ENCODE data around the gene AICDA. TPM values are rescaled to one million over a fixed set of nuclear protein-coding genes. Genes with fewer than 3 reads are reported as not detected.

AICDA gene
- total RNA-seq = not detected
- polyA plus RNA-seq = not detected

DNA sequence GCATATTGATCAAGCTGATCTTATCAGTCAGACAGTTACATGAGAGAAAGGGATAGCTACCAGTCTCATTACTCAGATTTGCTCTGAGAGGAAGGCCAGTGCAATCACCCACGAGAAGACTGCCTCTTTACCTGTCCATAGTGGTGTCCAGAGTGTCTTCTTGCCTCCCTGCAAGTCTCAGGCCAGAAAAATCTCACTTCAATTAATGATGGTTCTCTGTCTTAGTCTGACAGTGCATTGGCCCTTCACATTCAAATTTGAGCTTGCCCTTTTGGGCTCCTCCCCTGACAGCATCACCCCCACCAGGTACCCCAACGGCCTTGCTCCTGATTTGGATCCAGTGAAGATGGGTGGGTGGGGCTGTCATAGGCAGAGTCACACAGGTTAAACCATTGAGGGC is at the start of gene AICDA:
Gene AICDA, minus strand, starts transcription at position 231 of the 400 bp plus-strand sequence. Its CDS starts 92 bp downstream, at position 139.
- Mint-ChIP-seq H3K9me3 (peaks cover 0 to 2% (median 0%) of the 10 kb centered on the region in 7 donors), H3K4me3 (peak within 1 kb of the TSS in 1 of 4 donors; percentile 38), H3K27me3 (peaks cover 4% of the 10 kb centered on the region), H3K4me1 (peaks cover 4 to 17% (median 8%) of the 10 kb centered on the region in 4 donors), H3K27ac (peak within 1 kb of the TSS in 1 of 3 donors; percentile 72), H3K36me3 (no peaks in the 10 kb centered on the region)
- no peak within 1 kb of the TSS for H3K4me3 ChIP-seq (ENCODE audit: low read depth, low read length)
- DNase-seq (no peak), ATAC-seq (ENCODE audit: low read depth in 2 of 2) (no peak)
- H3K27ac ChIP-seq (ENCODE audit: insufficient read depth, low read length, poor library complexity, severe bottlenecking) = no peak within 1 kb of the TSS
- no peaks in the 10 kb centered on the region for H3K36me3 ChIP-seq (ENCODE audit: control insufficient read depth, insufficient read depth, low read length)
- no peaks in the 10 kb centered on the region for H3K27me3 ChIP-seq (ENCODE audit: control insufficient read depth, insufficient read depth, low read length)
- peaks cover 5% of the 10 kb centered on the region for H3K4me1 ChIP-seq (ENCODE audit: control insufficient read depth, insufficient read depth, low read length, poor library complexity, severe bottlenecking)
- H3K9me3 ChIP-seq (ENCODE audit: control insufficient read depth in 2 of 2, low read length in 2 of 2) = no peaks in the 10 kb centered on the region

DNA sequence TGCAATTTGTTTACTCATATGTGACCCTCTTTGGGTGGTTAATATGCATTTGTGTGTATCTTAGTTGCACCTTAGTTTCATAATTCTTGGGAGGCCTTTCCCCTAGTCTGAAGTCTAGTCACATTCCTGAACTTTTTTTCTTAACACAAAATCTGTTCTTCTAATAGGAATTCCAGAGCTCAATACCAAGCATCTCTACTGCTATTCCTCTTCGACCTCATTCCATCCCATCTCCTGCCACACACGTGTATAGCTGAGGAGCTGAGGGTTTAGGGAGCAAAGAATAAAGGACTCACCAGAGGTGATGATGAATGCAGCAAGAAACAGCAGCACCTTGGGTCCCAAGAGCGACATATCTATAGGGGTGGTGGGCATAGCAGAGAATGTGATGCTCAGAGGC is 49.1 kb upstream of the AICDA start:
- no peaks in the 10 kb centered on the region for H3K27me3 Mint-ChIP-seq
- Histone ChIP-seq H3K4me3 (ENCODE audit: low read depth, low read length) (no peak overlapping the region), H3K27me3 (ENCODE audit: control insufficient read depth, insufficient read depth, low read length) (peaks cover 1% of the 10 kb centered on the region), H3K4me1 (ENCODE audit: control insufficient read depth, insufficient read depth, low read length, poor library complexity, severe bottlenecking) (no peaks in the 10 kb centered on the region), H3K36me3 (ENCODE audit: control insufficient read depth, insufficient read depth, low read length) (no peaks in the 10 kb centered on the region), H3K9me3 (ENCODE audit: control insufficient read depth in 2 of 2, low read length in 2 of 2) (no peaks in the 10 kb centered on the region), H3K27ac (ENCODE audit: insufficient read depth, low read length, poor library complexity, severe bottlenecking) (no peak overlapping the region)
- H3K9me3 Mint-ChIP-seq = peaks cover 0 to 1% (median 0%) of the 10 kb centered on the region in 7 donors
- no peak for DNase-seq
- H3K27ac Mint-ChIP-seq = no peak overlapping the region
- H3K4me3 Mint-ChIP-seq = no peak overlapping the region
- ATAC-seq (ENCODE audit: low read depth in 2 of 2) = no peak
- no peaks in the 10 kb centered on the region for H3K4me1 Mint-ChIP-seq
- H3K36me3 Mint-ChIP-seq = no peaks in the 10 kb centered on the region

- peaks cover 1% of the 10 kb centered on the region for H3K27me3 ChIP-seq (ENCODE audit: control insufficient read depth, insufficient read depth, low read length)
- Mint-ChIP-seq H3K4me1 (no peaks in the 10 kb centered on the region), H3K27ac (no peak overlapping the region), H3K36me3 (no peaks in the 10 kb centered on the region), H3K27me3 (no peaks in the 10 kb centered on the region), H3K9me3 (peaks cover 0 to 1% (median 0%) of the 10 kb centered on the region in 7 donors), H3K4me3 (no peak overlapping the region)
- H3K4me3 ChIP-seq (ENCODE audit: low read depth, low read length) = no peak overlapping the region
- H3K4me1 ChIP-seq (ENCODE audit: control insufficient read depth, insufficient read depth, low read length, poor library complexity, severe bottlenecking) = no peaks in the 10 kb centered on the region
- DNase-seq = no peak
- H3K36me3 ChIP-seq (ENCODE audit: control insufficient read depth, insufficient read depth, low read length) = no peaks in the 10 kb centered on the region
- ATAC-seq (ENCODE audit: low read depth in 2 of 2) = no peak
- H3K27ac ChIP-seq (ENCODE audit: insufficient read depth, low read length, poor library complexity, severe bottlenecking) = no peak overlapping the region
- H3K9me3 ChIP-seq (ENCODE audit: control insufficient read depth in 2 of 2, low read length in 2 of 2) = no peaks in the 10 kb centered on the region
Measured at GRCh38 chr12:8661016-8661415, 48.4 kb upstream of the AICDA start.

DNA sequence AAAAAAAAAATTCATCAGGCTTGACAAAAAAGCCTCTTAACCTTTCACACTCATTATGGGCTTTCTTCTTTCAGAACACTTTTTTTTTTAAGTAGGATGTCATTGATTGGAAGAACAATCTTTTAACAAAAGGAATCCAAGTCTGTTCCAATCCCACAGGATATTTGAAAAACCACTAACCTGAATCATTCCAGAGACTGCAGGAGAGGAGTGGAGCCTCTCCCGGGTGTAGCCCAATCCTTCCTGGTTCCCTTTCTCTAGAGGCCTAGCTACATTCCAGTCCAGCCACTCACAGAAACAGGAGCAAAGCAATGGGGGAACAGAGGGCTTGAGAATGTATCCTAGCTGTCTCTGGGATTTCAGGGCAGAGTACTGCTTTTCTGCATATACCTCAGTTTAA is 45.7 kb upstream of the AICDA start:
- H3K36me3 ChIP-seq (ENCODE audit: control insufficient read depth, insufficient read depth, low read length) = no peaks in the 10 kb centered on the region
- H3K9me3 ChIP-seq (ENCODE audit: control insufficient read depth in 2 of 2, low read length in 2 of 2) = no peaks in the 10 kb centered on the region
- H3K4me3 ChIP-seq (ENCODE audit: low read depth, low read length) = no peak overlapping the region
- H3K4me3 Mint-ChIP-seq = no peak overlapping the region
- H3K36me3 Mint-ChIP-seq = no peaks in the 10 kb centered on the region
- H3K27ac ChIP-seq (ENCODE audit: insufficient read depth, low read length, poor library complexity, severe bottlenecking) = no peak overlapping the region
- ATAC-seq (ENCODE audit: low read depth in 2 of 2) (no peak), DNase-seq (no peak)
- H3K27me3 Mint-ChIP-seq = no peaks in the 10 kb centered on the region
- no peaks in the 10 kb centered on the region for H3K4me1 ChIP-seq (ENCODE audit: control insufficient read depth, insufficient read depth, low read length, poor library complexity, severe bottlenecking)
- peaks cover 0 to under 1% (median 0%) of the 10 kb centered on the region in 7 donors for H3K9me3 Mint-ChIP-seq
- no peak overlapping the region for H3K27ac Mint-ChIP-seq
- H3K4me1 Mint-ChIP-seq = no peaks in the 10 kb centered on the region
- peaks cover 1% of the 10 kb centered on the region for H3K27me3 ChIP-seq (ENCODE audit: control insufficient read depth, insufficient read depth, low read length)

- Histone ChIP-seq H3K27me3 (ENCODE audit: control insufficient read depth, insufficient read depth, low read length) (peaks cover 2% of the 10 kb centered on the region), H3K4me3 (ENCODE audit: low read depth, low read length) (no peak overlapping the region), H3K27ac (ENCODE audit: insufficient read depth, low read length, poor library complexity, severe bottlenecking) (no peak overlapping the region), H3K9me3 (ENCODE audit: control insufficient read depth in 2 of 2, low read length in 2 of 2) (no peaks in the 10 kb centered on the region), H3K36me3 (ENCODE audit: control insufficient read depth, insufficient read depth, low read length) (no peaks in the 10 kb centered on the region), H3K4me1 (ENCODE audit: control insufficient read depth, insufficient read depth, low read length, poor library complexity, severe bottlenecking) (no peaks in the 10 kb centered on the region)
- Mint-ChIP-seq H3K4me1 (no peaks in the 10 kb centered on the region), H3K27me3 (peaks cover 5% of the 10 kb centered on the region), H3K9me3 (peaks cover 0 to 3% (median 0%) of the 10 kb centered on the region in 7 donors), H3K4me3 (no peak overlapping the region), H3K36me3 (no peaks in the 10 kb centered on the region), H3K27ac (peak overlapping the region in 1 of 3 donors; percentile 71)
- DNase-seq (no peak), ATAC-seq (ENCODE audit: low read depth in 2 of 2) (no peak)
Measured at GRCh38 chr12:8655421-8655820, 42.8 kb upstream of the AICDA start.

DNA sequence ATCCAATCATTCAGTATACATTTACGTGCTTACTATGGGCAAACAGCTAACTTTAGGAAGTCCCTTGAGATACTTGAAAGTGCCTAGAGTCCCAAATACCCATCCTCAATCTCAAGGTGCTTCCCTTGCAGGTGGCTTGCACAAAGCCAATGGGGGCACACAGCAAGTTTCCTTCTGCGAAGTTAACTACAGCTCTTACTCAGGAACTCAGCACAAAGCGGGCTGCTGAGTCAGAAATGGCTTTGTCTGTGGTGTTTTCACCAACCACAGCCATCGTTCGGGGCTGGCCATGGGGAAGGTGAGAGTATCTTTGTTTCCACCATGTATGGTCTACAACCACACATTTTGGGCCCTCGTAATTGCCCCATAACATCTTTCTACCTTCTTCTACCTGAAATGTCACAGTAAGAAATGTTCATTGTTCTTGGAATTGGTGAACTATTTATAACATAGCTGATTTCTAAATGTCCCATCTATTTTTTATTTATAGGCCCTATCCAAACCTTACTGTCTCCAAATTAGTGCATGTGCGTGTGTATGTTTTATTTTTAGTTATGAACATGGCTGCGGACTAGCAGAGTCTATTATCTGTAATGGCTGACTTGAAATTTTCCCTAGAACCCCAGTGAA is 36.0 kb upstream of the AICDA start:
- DNase-seq (peak in 2 of 3 donors; percentile 7 to 85), ATAC-seq (ENCODE audit: low read depth in 2 of 2) (peak; percentile 40 to 46)
- H3K27ac Mint-ChIP-seq = peak overlapping the region in 1 of 3 donors; percentile 34
- Histone ChIP-seq H3K4me3 (ENCODE audit: low read depth, low read length) (no peak overlapping the region), H3K27me3 (ENCODE audit: control insufficient read depth, insufficient read depth, low read length) (peaks cover 2% of the 10 kb centered on the region), H3K4me1 (ENCODE audit: control insufficient read depth, insufficient read depth, low read length, poor library complexity, severe bottlenecking) (peaks cover 30% of the 10 kb centered on the region), H3K9me3 (ENCODE audit: control insufficient read depth in 2 of 2, low read length in 2 of 2) (no peaks in the 10 kb centered on the region), H3K27ac (ENCODE audit: insufficient read depth, low read length, poor library complexity, severe bottlenecking) (no peak overlapping the region), H3K36me3 (ENCODE audit: control insufficient read depth, insufficient read depth, low read length) (no peaks in the 10 kb centered on the region)
- peaks cover 38% of the 10 kb centered on the region for H3K27me3 Mint-ChIP-seq
- no peak overlapping the region for H3K4me3 Mint-ChIP-seq
- peaks cover 0 to 3% (median 0%) of the 10 kb centered on the region in 7 donors for H3K9me3 Mint-ChIP-seq
- H3K4me1 Mint-ChIP-seq = peaks cover 21 to 43% (median 35%) of the 10 kb centered on the region in 4 donors
- no peaks in the 10 kb centered on the region for H3K36me3 Mint-ChIP-seq

- ATAC-seq (ENCODE audit: low read depth in 2 of 2) = no peak
Measured at GRCh38 chr12:8647968-8648367, 35.3 kb upstream of the AICDA start.

More at GRCh38 chr12:8647968-8648367, 35.3 kb upstream of the AICDA start:
- H3K4me3 Mint-ChIP-seq = no peak overlapping the region
- Histone ChIP-seq H3K36me3 (ENCODE audit: control insufficient read depth, insufficient read depth, low read length) (no peaks in the 10 kb centered on the region), H3K27me3 (ENCODE audit: control insufficient read depth, insufficient read depth, low read length) (peaks cover 2% of the 10 kb centered on the region), H3K9me3 (ENCODE audit: control insufficient read depth in 2 of 2, low read length in 2 of 2) (no peaks in the 10 kb centered on the region), H3K27ac (ENCODE audit: insufficient read depth, low read length, poor library complexity, severe bottlenecking) (no peak overlapping the region), H3K4me3 (ENCODE audit: low read depth, low read length) (no peak overlapping the region), H3K4me1 (ENCODE audit: control insufficient read depth, insufficient read depth, low read length, poor library complexity, severe bottlenecking) (peaks cover 30% of the 10 kb centered on the region)
- H3K27ac Mint-ChIP-seq = peak overlapping the region in 1 of 3 donors; percentile 34
- no peaks in the 10 kb centered on the region for H3K36me3 Mint-ChIP-seq
- H3K9me3 Mint-ChIP-seq = peaks cover 0 to 1% (median 0%) of the 10 kb centered on the region in 7 donors
- no peak for DNase-seq
- peaks cover 41% of the 10 kb centered on the region for H3K27me3 Mint-ChIP-seq
- H3K4me1 Mint-ChIP-seq = peaks cover 23 to 48% (median 37%) of the 10 kb centered on the region in 4 donors

All from CD4-positive, CD25-positive, alpha-beta regulatory T cell (primary cell).